ENCODE results near the gene GSTM4.

- TF ChIP-seq CTCF (conservative IDR thresholded peaks at IDR 0.05; ENCODE audit: low read length) (no peak), EZH2phosphoT487 (IDR thresholded peaks at IDR 0.05; ENCODE audit: borderline replicate concordance) (no peak)
Measured at GRCh38 chr1:109650609-109651008, 5.3 kb upstream of the GSTM4 start.

Data from Loucy (cell line).